Measurements from ENCODE around the gene RHBDL2. TPM values are rescaled to one million over a fixed set of nuclear protein-coding genes. Genes with fewer than 3 reads are reported as not detected.
"Not testable (repeated sequence)": the region's sequence is repeated elsewhere in the genome, so short reads cannot be mapped to it uniquely, and the experiment has no call there.

Gene RHBDL2
- total RNA-seq, 1 donor from 2014 or later: 0.14 TPM

GRCh38 chr1:38940339-38941047, 1.1 kb downstream of the RHBDL2 start:
- DNase-seq (ENCODE audit: missing footprints) (no peak), ATAC-seq (no peak)
- intact Hi-C loops (cut with DNase I): no loop called here

- intact Hi-C loops (cut with DNase I): no loop called here
- no peak for DNase-seq (ENCODE audit: missing footprints)
- ATAC-seq: no peak
Observed at GRCh38 chr1:38938722-38939260, 2.8 kb downstream of the RHBDL2 start.

DNA sequence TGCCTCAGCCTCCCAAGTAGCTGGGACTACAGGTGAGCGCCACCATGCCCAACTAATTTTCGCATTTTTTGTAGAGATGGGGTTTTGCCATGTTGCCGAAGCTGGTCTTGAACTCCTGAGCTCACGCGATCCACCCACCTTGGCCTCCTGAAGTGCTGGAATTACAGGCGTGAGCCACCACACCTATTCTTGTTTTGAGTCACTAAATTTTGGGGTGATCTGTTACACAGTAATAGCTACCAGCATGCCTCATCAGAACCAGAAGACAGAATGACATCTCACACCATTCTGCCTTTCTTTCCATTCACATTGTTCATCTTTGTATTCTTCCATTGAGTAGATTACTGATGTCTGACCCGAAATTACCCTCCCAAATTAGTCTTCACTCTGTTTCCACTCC, 9.1 kb downstream of the RHBDL2 start:
- no peak for DNase-seq (ENCODE audit: missing footprints)
- intact Hi-C loops (cut with DNase I): no loop called here
- ATAC-seq: no peak

GRCh38 chr1:38929476-38929875, 12.2 kb downstream of the RHBDL2 start:
- ATAC-seq (no peak), DNase-seq (ENCODE audit: missing footprints) (no peak)
- intact Hi-C loops (cut with DNase I): no loop called here

GRCh38 chr1:38929054-38929453, 12.6 kb downstream of the RHBDL2 start:
- intact Hi-C loops (cut with DNase I): no loop called here
- DNase-seq (ENCODE audit: missing footprints) (no peak), ATAC-seq (no peak)

GRCh38 chr1:38926091-38926490, 15.5 kb downstream of the RHBDL2 start:
- ATAC-seq: no peak
- intact Hi-C loops (cut with DNase I): no loop called here
- DNase-seq (ENCODE audit: missing footprints): no peak

GRCh38 chr1:38925391-38925790, 16.2 kb downstream of the RHBDL2 start:
- no peak for DNase-seq (ENCODE audit: missing footprints)
- ATAC-seq: no peak
- intact Hi-C loops (cut with DNase I): no loop called here

DNA sequence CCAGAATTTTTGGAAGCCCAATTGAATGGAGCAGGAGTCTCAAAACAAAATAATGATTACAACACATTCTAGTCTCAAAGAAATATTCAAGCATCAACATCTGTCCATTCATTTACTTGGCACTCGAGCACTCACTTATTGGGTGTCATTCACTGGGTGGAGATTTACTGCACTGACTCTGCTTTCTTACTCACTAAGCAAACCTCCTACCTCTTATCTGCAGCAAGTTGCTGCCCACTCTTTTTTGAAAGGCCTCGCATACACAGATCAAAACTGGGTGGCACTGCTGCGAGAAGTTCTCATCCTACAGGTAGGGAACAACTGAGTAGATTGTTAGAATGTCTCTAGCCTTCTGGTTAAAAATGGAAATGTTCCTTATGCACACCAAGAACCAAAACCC, 18.0 kb downstream of the RHBDL2 start:
- intact Hi-C loops (cut with DNase I): no loop called here
- no peak for DNase-seq (ENCODE audit: missing footprints)
- ATAC-seq: no peak

DNA sequence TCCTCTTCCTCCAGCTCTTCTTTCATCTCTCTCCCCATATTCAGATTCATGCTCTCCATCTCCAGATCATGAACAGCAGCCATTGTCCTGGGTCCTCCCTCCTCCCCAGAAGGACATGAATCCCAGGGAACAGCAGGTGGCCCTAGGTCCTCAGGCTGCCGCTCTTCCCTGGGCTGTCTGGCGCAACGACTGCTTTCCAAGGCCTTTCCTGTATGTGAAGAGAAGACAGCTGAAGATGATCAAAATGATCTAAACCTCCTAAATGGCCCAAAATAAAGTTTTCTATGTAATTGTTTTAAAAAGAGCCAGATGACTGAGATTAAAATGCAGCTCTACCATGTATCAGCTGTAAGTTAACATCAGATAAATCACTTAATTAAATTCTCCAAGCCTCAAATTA, 22.5 kb downstream of the RHBDL2 start:
- intact Hi-C loops (cut with DNase I): no loop called here
- ATAC-seq (no peak), DNase-seq (ENCODE audit: missing footprints) (no peak)

- ATAC-seq: no peak
- DNase-seq (ENCODE audit: missing footprints): no peak
Observed at GRCh38 chr1:38918568-38918967, 23.1 kb downstream of the RHBDL2 start.

GRCh38 chr1:38917772-38918171, 23.9 kb downstream of the RHBDL2 start:
- ATAC-seq (no peak), DNase-seq (ENCODE audit: missing footprints) (no peak)
- intact Hi-C loops (cut with DNase I): no loop called here

More at GRCh38 chr1:38918568-38918967, 23.1 kb downstream of the RHBDL2 start:
- intact Hi-C loops (cut with DNase I): no loop called here

- intact Hi-C loops (cut with DNase I): no loop called here
- DNase-seq (ENCODE audit: missing footprints): no peak
- ATAC-seq: no peak
Observed at GRCh38 chr1:38917337-38917736, 24.3 kb downstream of the RHBDL2 start.

DNA sequence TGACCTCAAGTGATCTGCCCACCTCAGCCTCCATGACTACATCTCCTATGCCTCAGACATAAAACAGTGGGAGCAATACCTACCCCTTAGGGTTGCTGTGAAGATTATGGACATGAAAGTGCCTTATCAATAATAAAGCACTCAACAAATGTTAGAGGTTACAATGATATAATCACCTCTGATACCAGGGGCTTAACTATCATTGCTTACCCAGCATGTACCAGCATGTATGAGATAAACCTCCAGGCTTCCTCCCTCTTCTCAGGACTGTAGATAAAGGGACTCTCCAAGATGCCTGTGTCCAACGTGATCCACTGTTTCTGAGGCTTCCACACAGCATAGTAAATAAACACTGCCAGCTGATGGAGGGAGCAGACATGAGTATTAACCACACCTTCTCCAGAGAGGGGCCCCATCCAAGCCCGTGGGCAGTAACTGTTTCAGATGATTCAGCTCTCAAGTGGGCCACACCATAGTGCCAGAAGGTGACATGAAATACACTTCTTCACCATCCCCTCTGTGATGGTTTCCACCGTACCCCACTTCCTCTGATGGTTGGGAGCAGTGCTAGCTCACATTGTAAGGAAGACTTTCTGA, 26.2 kb downstream of the RHBDL2 start:
- DNase-seq (ENCODE audit: missing footprints) (no peak), ATAC-seq (no peak)
- intact Hi-C loops (cut with DNase I): no loop called here

DNA sequence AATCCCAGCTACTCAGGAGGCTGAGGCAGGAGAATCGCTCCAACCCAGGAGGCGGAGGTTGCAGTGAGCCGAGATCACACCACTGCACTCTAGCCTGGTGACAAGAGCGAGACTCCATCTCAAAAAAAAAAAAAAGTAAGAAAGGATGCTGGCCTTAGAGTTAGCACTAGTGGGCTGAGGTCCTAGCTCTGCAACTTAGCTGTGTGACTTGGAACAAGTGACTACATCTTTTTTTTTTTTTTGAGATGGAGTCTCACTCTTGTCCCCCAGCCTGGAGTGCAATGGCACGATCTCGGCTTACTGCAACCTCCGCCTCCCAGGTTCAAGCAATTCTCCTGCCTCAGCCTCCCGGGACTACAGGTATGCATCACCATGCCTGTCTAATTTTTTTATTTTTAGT, 26.7 kb downstream of the RHBDL2 start:
- ATAC-seq; DNase-seq (ENCODE audit: missing footprints); intact Hi-C loops (cut with DNase I): not testable (repeated sequence)

DNA sequence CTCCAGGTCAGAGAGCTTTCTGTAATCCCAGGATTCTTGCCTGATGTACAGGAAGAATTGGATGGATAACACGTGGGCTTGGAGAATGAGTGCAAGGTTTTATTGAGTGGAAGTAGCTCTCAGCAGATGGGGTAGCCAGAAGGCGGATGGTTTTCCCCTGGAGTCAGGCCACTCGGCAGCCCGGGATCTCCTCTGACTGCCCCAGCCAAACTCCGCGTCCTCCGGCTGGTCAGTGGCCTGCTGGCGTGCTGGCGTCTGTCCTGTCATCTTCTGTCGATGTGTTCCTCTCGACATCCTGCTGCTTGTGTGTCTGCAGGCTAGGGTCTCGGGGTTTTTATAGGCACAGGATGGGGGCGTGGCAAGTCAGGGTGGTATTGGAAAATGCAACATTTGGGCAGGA, 32.8 kb downstream of the RHBDL2 start:
- intact Hi-C loops (cut with DNase I): no loop called here
- DNase-seq (ENCODE audit: missing footprints) (no peak), ATAC-seq (no peak)

DNA sequence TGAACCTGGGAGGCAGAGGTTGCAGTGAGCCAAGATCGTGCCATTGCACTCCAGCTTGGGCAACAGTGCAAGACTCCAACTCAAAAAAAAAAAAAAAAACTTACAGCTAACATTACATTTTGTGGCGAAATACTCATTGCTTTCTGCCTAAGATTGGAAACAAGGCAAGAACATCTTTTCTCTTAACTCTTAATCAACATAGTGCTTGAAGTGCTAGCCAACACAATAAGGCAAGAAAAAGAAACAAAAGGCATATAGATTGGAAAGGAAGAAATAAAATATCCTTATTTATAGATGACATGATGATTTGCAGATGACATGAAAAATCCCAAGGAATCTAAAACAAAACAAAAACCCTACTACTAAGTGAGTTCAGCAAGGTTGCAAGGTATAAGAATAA, 35.6 kb downstream of the RHBDL2 start:
- DNase-seq (ENCODE audit: missing footprints) (no peak), ATAC-seq (no peak)
- intact Hi-C loops (cut with DNase I): no loop called here

GRCh38 chr1:38899560-38899959, 42.1 kb downstream of the RHBDL2 start:
- intact Hi-C loops (cut with DNase I): no loop called here
- ATAC-seq (peak; percentile 59), DNase-seq (ENCODE audit: missing footprints) (no peak)

DNA sequence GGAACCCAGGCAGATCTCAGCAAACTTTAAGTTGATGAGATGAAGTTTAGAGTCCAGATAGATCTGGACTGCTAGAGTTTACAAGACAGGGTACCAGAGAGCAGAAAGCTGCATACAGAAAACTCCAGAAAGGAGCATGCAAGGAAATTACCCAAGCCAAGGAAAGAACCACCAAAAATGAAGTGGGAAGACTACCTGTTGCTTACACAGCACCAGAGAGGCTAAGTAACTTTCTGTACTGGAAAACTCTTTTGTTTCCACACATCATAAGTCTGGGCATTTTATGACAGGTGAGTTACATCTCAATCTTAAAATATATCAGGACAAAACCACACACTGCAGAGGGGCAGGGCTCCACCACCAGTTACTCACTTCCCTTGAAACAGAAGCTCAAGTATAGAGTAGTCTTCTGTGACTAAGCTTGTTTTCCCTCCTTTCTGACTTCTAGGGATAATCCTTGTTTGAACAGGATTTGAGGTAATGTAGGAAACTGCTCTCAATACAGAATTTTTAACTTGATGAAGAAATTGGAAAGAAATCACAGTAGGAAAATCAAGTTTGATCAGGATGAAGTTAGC, 42.9 kb downstream of the RHBDL2 start:
- intact Hi-C loops (cut with DNase I): no loop called here
- no peak for ATAC-seq
- no peak for DNase-seq (ENCODE audit: missing footprints)

- ATAC-seq (no peak), DNase-seq (ENCODE audit: missing footprints) (no peak)
- intact Hi-C loops (cut with DNase I): no loop called here
Observed at GRCh38 chr1:38896169-38896568, 45.5 kb downstream of the RHBDL2 start.

- ATAC-seq (no peak), DNase-seq (ENCODE audit: missing footprints) (no peak)
- intact Hi-C loops (cut with DNase I): no loop called here
Observed at GRCh38 chr1:38892976-38893375, 48.7 kb downstream of the RHBDL2 start.

Measured in Right ventricle myocardium inferior (tissue), 1 donor.